CD8-positive, alpha-beta memory T cell (primary cell): ENCODE results near the gene NFKBIL1. TPM values are rescaled to one million over a fixed set of nuclear protein-coding genes. Genes with fewer than 3 reads are reported as not detected.

ENCODE experiments used
- CTCF ChIA-PET: fragments of 350-600 bp; sonication (Branson Sonifier 250); formaldehyde crosslinking; loops from one replicate; lab custom pipeline; 2021; ENCODE audit warnings: antibody characterized with exemption; lab: Charles Lee
- POLR2A ChIA-PET: fragments of 350-600 bp; sonication (Branson Sonifier 250); formaldehyde crosslinking; loops from one replicate; lab custom pipeline; 2021; ENCODE audit warnings: antibody characterized with exemption; lab: Charles Lee
- DNase-seq, 5 donors: peaks; one replicate each; pipeline versions ENCODE4 v3.0.0 to v3.0.0-alpha.2; 2020 to 2022; ENCODE audit warnings: mixed read lengths in 1 of 5
- H3K27ac ChIP-seq: one replicate; pipeline ENCODE4 v1.7.0; 2013; ENCODE audit warnings: low read depth, mild to moderate bottlenecking, low read length, moderate library complexity
- H3K27me3 ChIP-seq: 2 replicates; pipeline ENCODE4 v1.7.0; 2013; ENCODE audit warnings: low read length, mild to moderate bottlenecking; ENCODE audit not compliant: insufficient read depth, poor library complexity, severe bottlenecking
- H3K36me3 ChIP-seq: 2 replicates; pipeline ENCODE4 v1.7.0; 2013; ENCODE audit warnings: mild to moderate bottlenecking, low read length, moderate library complexity; ENCODE audit not compliant: insufficient read depth
- H3K4me1 ChIP-seq: 2 replicates; pipeline ENCODE4 v1.7.0; 2013; ENCODE audit warnings: mild to moderate bottlenecking, low read length, moderate library complexity; ENCODE audit not compliant: insufficient read depth
- H3K4me3 ChIP-seq: 2 replicates; pipeline ENCODE4 v1.7.0; 2013; ENCODE audit warnings: mild to moderate bottlenecking, low read length
- H3K9me3 ChIP-seq: 2 replicates; pipeline ENCODE4 v1.7.0; 2013; ENCODE audit warnings: mild to moderate bottlenecking, low read length
- H3K27ac Mint-ChIP-seq, 8 donors: one replicate each; pipeline ENCODE4 v1.8.0; 2020 to 2021; ENCODE audit warnings: mixed read lengths in 8 of 8, mild to moderate bottlenecking in 6 of 8, inconsistent platforms in 3 of 8, moderate library complexity in 3 of 8
- H3K27me3 Mint-ChIP-seq, 2 donors: one replicate each; pipeline ENCODE4 v1.8.0; 2020 to 2021; ENCODE audit warnings: mixed read lengths in 2 of 2, mild to moderate bottlenecking in 1 of 2, moderate library complexity in 1 of 2
- H3K36me3 Mint-ChIP-seq, 3 donors: one replicate each; pipeline ENCODE4 v1.8.0; 2020 to 2021; ENCODE audit warnings: mixed read lengths in 3 of 3, inconsistent platforms in 1 of 3, mild to moderate bottlenecking in 1 of 3
- H3K4me1 Mint-ChIP-seq, 3 donors: one replicate each; pipeline ENCODE4 v1.8.0; 2020 to 2021; ENCODE audit warnings: mixed read lengths in 3 of 3, inconsistent platforms in 1 of 3, mild to moderate bottlenecking in 1 of 3
- H3K4me3 Mint-ChIP-seq, 7 donors: one replicate each; pipeline ENCODE4 v1.8.0; 2020 to 2021; ENCODE audit warnings: mixed read lengths in 7 of 7, mild to moderate bottlenecking in 6 of 7, moderate library complexity in 4 of 7, inconsistent platforms in 2 of 7
- H3K9me3 Mint-ChIP-seq, 5 donors: one replicate each; pipeline ENCODE4 v1.8.0; 2020 to 2022; ENCODE audit warnings: mixed read lengths in 5 of 5, mild to moderate bottlenecking in 3 of 5, moderate library complexity in 2 of 5, inconsistent platforms in 1 of 5
- polyA plus RNA-seq: library from polyadenylated mRNA; unstranded; fragments of 300-500 nt; fragmentation: Illumina TruSeq; gene quantifications from one replicate; pipeline ENCODE4 v1.2.3, GENCODE V29; 2021
- total RNA-seq, 2 experiments: library from RNA; stranded (reverse); gene quantifications; one replicate each; pipeline ENCODE4 v1.2.3, GENCODE V29; 2021

The NFKBIL1 gene
- total and polyA plus RNA-seq, 3 experiments from 2014 or later = 6.9 to 13.8 (median 13.5) TPM

GRCh38 chr6:31521835-31522234, 25.6 kb upstream of the NFKBIL1 start:
- no peaks in the 10 kb centered on the region for H3K4me1 ChIP-seq
- POLR2A ChIA-PET = no interaction called here
- no peaks in the 10 kb centered on the region for H3K4me1 Mint-ChIP-seq
- H3K4me3 Mint-ChIP-seq = no peak overlapping the region
- H3K27ac ChIP-seq = no peak overlapping the region
- no peaks in the 10 kb centered on the region for H3K27me3 ChIP-seq
- H3K9me3 ChIP-seq = no peaks in the 10 kb centered on the region
- no peaks in the 10 kb centered on the region for H3K36me3 ChIP-seq
- H3K27me3 Mint-ChIP-seq = peaks cover 2 to 4% of the 10 kb centered on the region in 2 donors
- no peak for DNase-seq
- H3K9me3 Mint-ChIP-seq = no peaks in the 10 kb centered on the region
- no peak overlapping the region for H3K27ac Mint-ChIP-seq
- no peaks in the 10 kb centered on the region for H3K36me3 Mint-ChIP-seq
- CTCF ChIA-PET = no interaction called here
- H3K4me3 ChIP-seq = no peak overlapping the region

GRCh38 chr6:31525553-31525931, 21.9 kb upstream of the NFKBIL1 start:
- H3K36me3 ChIP-seq = peaks cover 4% of the 10 kb centered on the region
- no peak overlapping the region for H3K27ac ChIP-seq
- no peaks in the 10 kb centered on the region for H3K9me3 ChIP-seq
- CTCF ChIA-PET = no interaction called here
- no peak overlapping the region for H3K4me3 ChIP-seq
- Mint-ChIP-seq H3K4me3 (no peak overlapping the region), H3K36me3 (peaks cover 3 to 17% (median 5%) of the 10 kb centered on the region in 3 donors), H3K4me1 (peaks cover under 1 to 4% (median 2%) of the 10 kb centered on the region in 3 donors), H3K27me3 (peaks cover 0 to 2% of the 10 kb centered on the region in 2 donors), H3K9me3 (no peaks in the 10 kb centered on the region), H3K27ac (no peak overlapping the region)
- no peaks in the 10 kb centered on the region for H3K27me3 ChIP-seq
- DNase-seq = no peak
- POLR2A ChIA-PET = interaction anchor here (0.6 kb wide), 1 partner anchor 685 kb away, joined by 8 read pairs; no protein-coding TSS in a partner anchor
- no peaks in the 10 kb centered on the region for H3K4me1 ChIP-seq

- POLR2A ChIA-PET = no interaction called here
- CTCF ChIA-PET = no interaction called here
- Histone ChIP-seq H3K27ac (no peak overlapping the region), H3K4me3 (no peak overlapping the region), H3K4me1 (no peaks in the 10 kb centered on the region), H3K27me3 (no peaks in the 10 kb centered on the region), H3K9me3 (no peaks in the 10 kb centered on the region), H3K36me3 (peaks cover 10% of the 10 kb centered on the region)
- Mint-ChIP-seq H3K9me3 (no peaks in the 10 kb centered on the region), H3K27me3 (no peaks in the 10 kb centered on the region), H3K4me1 (peaks cover 3 to 7% (median 5%) of the 10 kb centered on the region in 3 donors), H3K27ac (peak overlapping the region in 2 of 8 donors; percentile 26 to 78), H3K36me3 (peaks cover 5 to 22% (median 10%) of the 10 kb centered on the region in 3 donors), H3K4me3 (no peak overlapping the region)
- no peak for DNase-seq
Measured at GRCh38 chr6:31525932-31526591, 21.3 kb upstream of the NFKBIL1 start.

GRCh38 chr6:31528307-31528777, 19.1 kb upstream of the NFKBIL1 start:
- Histone ChIP-seq H3K4me3 (no peak overlapping the region), H3K27me3 (no peaks in the 10 kb centered on the region), H3K4me1 (no peaks in the 10 kb centered on the region), H3K9me3 (no peaks in the 10 kb centered on the region), H3K36me3 (peaks cover 25% of the 10 kb centered on the region), H3K27ac (no peak overlapping the region)
- ChIA-PET POLR2A (interaction anchor here (0.6 to 1.8 kb wide), 3 partner anchors 13 to 800 kb away, joined by 4 to 12 read pairs (median 5); partner anchors contain the start of gene DDX39B), CTCF (interaction anchor here (1.3 kb wide), 1 partner anchor 13 kb away, joined by 5 read pairs; the partner anchor contains the start of gene DDX39B)
- no peaks in the 10 kb centered on the region for H3K9me3 Mint-ChIP-seq
- peak overlapping the region in 4 of 8 donors; percentile 9 to 54 (median 36) for H3K27ac Mint-ChIP-seq
- no peak for DNase-seq
- peaks cover 5 to 42% (median 16%) of the 10 kb centered on the region in 3 donors for H3K36me3 Mint-ChIP-seq
- peaks cover 11 to 18% (median 13%) of the 10 kb centered on the region in 3 donors for H3K4me1 Mint-ChIP-seq
- H3K4me3 Mint-ChIP-seq = no peak overlapping the region
- H3K27me3 Mint-ChIP-seq = no peaks in the 10 kb centered on the region

- H3K4me3 ChIP-seq = no peak within 1 kb of the TSS
- ChIA-PET CTCF (interaction anchor here (0.8 to 1.3 kb wide), 2 partner anchors 12 to 32 kb away, joined by 3 to 5 read pairs; partner anchors contain the start of gene DDX39B), POLR2A (interaction anchor here (1.8 kb wide), 1 partner anchor 12 kb away, joined by 12 read pairs; the partner anchor contains the start of gene DDX39B)
- H3K9me3 Mint-ChIP-seq = no peaks in the 10 kb centered on the region
- H3K9me3 ChIP-seq = no peaks in the 10 kb centered on the region
- no peak within 1 kb of the TSS for H3K4me3 Mint-ChIP-seq
- peaks cover 12 to 21% (median 18%) of the 10 kb centered on the region in 3 donors for H3K4me1 Mint-ChIP-seq
- DNase-seq = no peak
- no peaks in the 10 kb centered on the region for H3K4me1 ChIP-seq
- no peaks in the 10 kb centered on the region for H3K27me3 Mint-ChIP-seq
- peaks cover 31% of the 10 kb centered on the region for H3K36me3 ChIP-seq
- peak within 1 kb of the TSS in 4 of 8 donors; percentile 9 to 54 (median 36) for H3K27ac Mint-ChIP-seq
- H3K36me3 Mint-ChIP-seq = peaks cover 5 to 47% (median 16%) of the 10 kb centered on the region in 3 donors
- no peaks in the 10 kb centered on the region for H3K27me3 ChIP-seq
- no peak within 1 kb of the TSS for H3K27ac ChIP-seq
Measured at GRCh38 chr6:31528821-31529328, 18.5 kb upstream of the NFKBIL1 start, which contains the start of gene MCCD1. Gene MCCD1 (plus strand): TSS chr6:31528962. CDS start chr6:31529015, 53 bp downstream.

GRCh38 chr6:31529329-31530150, 17.9 kb upstream of the NFKBIL1 start:
- H3K36me3 Mint-ChIP-seq = peaks cover 5 to 54% (median 16%) of the 10 kb centered on the region in 3 donors
- no peaks in the 10 kb centered on the region for H3K27me3 ChIP-seq
- no peaks in the 10 kb centered on the region for H3K27me3 Mint-ChIP-seq
- H3K4me1 ChIP-seq = no peaks in the 10 kb centered on the region
- POLR2A ChIA-PET = interaction anchor here (1.8 kb wide), 1 partner anchor 12 kb away, joined by 12 read pairs; the partner anchor contains the start of gene DDX39B
- peak overlapping the region in 4 of 8 donors; percentile 18 to 72 (median 48) for H3K27ac Mint-ChIP-seq
- peaks cover 37% of the 10 kb centered on the region for H3K36me3 ChIP-seq
- H3K9me3 ChIP-seq = no peaks in the 10 kb centered on the region
- no peak overlapping the region for H3K27ac ChIP-seq
- DNase-seq = no peak
- CTCF ChIA-PET = interaction anchor here (0.8 kb wide), 1 partner anchor 33 kb away, joined by 3 read pairs; no protein-coding TSS in a partner anchor
- H3K4me3 ChIP-seq = no peak overlapping the region
- H3K9me3 Mint-ChIP-seq = no peaks in the 10 kb centered on the region
- peaks cover 14 to 23% (median 21%) of the 10 kb centered on the region in 3 donors for H3K4me1 Mint-ChIP-seq
- H3K4me3 Mint-ChIP-seq = no peak overlapping the region

- H3K36me3 Mint-ChIP-seq = peaks cover 7 to 65% (median 20%) of the 10 kb centered on the region in 3 donors
- POLR2A ChIA-PET = no interaction called here
Measured at GRCh38 chr6:31530659-31531058, 16.7 kb upstream of the NFKBIL1 start.

More at GRCh38 chr6:31530659-31531058, 16.7 kb upstream of the NFKBIL1 start:
- H3K4me1 ChIP-seq = no peaks in the 10 kb centered on the region
- Mint-ChIP-seq H3K27me3 (no peaks in the 10 kb centered on the region), H3K4me1 (peaks cover 15 to 32% (median 23%) of the 10 kb centered on the region in 3 donors), H3K27ac (peak overlapping the region in 3 of 8 donors; percentile 12 to 68 (median 61)), H3K9me3 (no peaks in the 10 kb centered on the region), H3K4me3 (no peak overlapping the region)
- H3K9me3 ChIP-seq = no peaks in the 10 kb centered on the region
- no peak overlapping the region for H3K4me3 ChIP-seq
- H3K27ac ChIP-seq = no peak overlapping the region
- no peak for DNase-seq
- peaks cover 48% of the 10 kb centered on the region for H3K36me3 ChIP-seq
- H3K27me3 ChIP-seq = no peaks in the 10 kb centered on the region
- CTCF ChIA-PET = no interaction called here
